GM18502 (cell line): ENCODE results near the gene BRCA1.
"Not testable (repeated sequence)": the region's sequence is repeated elsewhere in the genome, so short reads cannot be mapped to it uniquely, and the experiment has no call there.

Source experiments
- ATAC-seq: cut with Tn5 transposase; IDR thresholded peaks from one replicate; pipeline ENCODE4 v1.9.1; 2021; ENCODE audit warnings: mild to moderate bottlenecking; ENCODE audit not compliant: unreplicated experiment, poor library complexity

BRCA1 gene

GRCh38 chr17:43011728-43012472 is 113.3 kb downstream of the BRCA1 start:
- no peak for ATAC-seq

GRCh38 chr17:43010667-43011308 is 114.4 kb downstream of the BRCA1 start:
- ATAC-seq: no peak

GRCh38 chr17:43006639-43007551 is 118.3 kb downstream of the BRCA1 start, which contains the start of gene IFI35:
IFI35 (plus strand) TSS chr17:43006784; CDS start chr17:43006948, 164 bp downstream.
- peak; percentile 69 for ATAC-seq

- ATAC-seq: no peak
Observed at GRCh38 chr17:43003542-43004172, 121.5 kb downstream of the BRCA1 start.

GRCh38 chr17:43000894-43001293 is 124.3 kb downstream of the BRCA1 start:
- not testable (repeated sequence) for ATAC-seq

- ATAC-seq: no peak
Observed at GRCh38 chr17:42999003-42999525, 126.1 kb downstream of the BRCA1 start.

GRCh38 chr17:42997984-42998938 is 126.9 kb downstream of the BRCA1 start, which contains the start of gene RPL27:
RPL27 (plus strand) TSS chr17:42998419; CDS start chr17:42998751, 332 bp downstream.
- peak; percentile 88 for ATAC-seq

- ATAC-seq: no peak
Observed at GRCh38 chr17:42997390-42997983, 127.7 kb downstream of the BRCA1 start.
